SW480 (cell line): ENCODE results near the gene DOK5.

Experiments used
- DNase-seq: peaks from one replicate; pipeline ENCODE4 v3.0.0-alpha.2; 2016; ENCODE audit warnings: low spot score

DOK5 gene

GRCh38 chr20:54514028-54514607 is 38.7 kb downstream of the DOK5 start:
- DNase-seq, result no peak

GRCh38 chr20:54515793-54516628 is 40.6 kb downstream of the DOK5 start:
- DNase-seq, result no peak

- DNase-seq, result no peak
Measured at GRCh38 chr20:54517241-54517975, 42.0 kb downstream of the DOK5 start.

GRCh38 chr20:54524849-54525248 is 49.5 kb downstream of the DOK5 start:
- DNase-seq, result no peak

- DNase-seq, result no peak
Measured at GRCh38 chr20:54525916-54526590, 50.7 kb downstream of the DOK5 start.

GRCh38 chr20:54526801-54527200 is 51.4 kb downstream of the DOK5 start:
- DNase-seq, result no peak

- DNase-seq, result no peak
Measured at GRCh38 chr20:54532573-54532972, 57.2 kb downstream of the DOK5 start.

- no peak for DNase-seq
Measured at GRCh38 chr20:54534101-54534500, 58.7 kb downstream of the DOK5 start.

- DNase-seq, result no peak
Measured at GRCh38 chr20:54535033-54535432, 59.6 kb downstream of the DOK5 start.

GRCh38 chr20:54535746-54536145 is 60.4 kb downstream of the DOK5 start:
- no peak for DNase-seq

GRCh38 chr20:54539521-54540046 is 64.2 kb downstream of the DOK5 start:
- no peak for DNase-seq

- DNase-seq, result no peak
Measured at GRCh38 chr20:54543369-54543768, 68.0 kb downstream of the DOK5 start.

GRCh38 chr20:54545676-54546358 is 70.4 kb downstream of the DOK5 start:
- no peak for DNase-seq

- no peak for DNase-seq
Measured at GRCh38 chr20:54548849-54549248, 73.5 kb downstream of the DOK5 start.

GRCh38 chr20:54549658-54550326 is 74.4 kb downstream of the DOK5 start:
- no peak for DNase-seq

- DNase-seq, result no peak
Measured at GRCh38 chr20:54550776-54551396, 75.5 kb downstream of the DOK5 start.

- DNase-seq, result no peak
Measured at GRCh38 chr20:54554006-54554405, 78.6 kb downstream of the DOK5 start.

GRCh38 chr20:54555150-54555549 is 79.8 kb downstream of the DOK5 start:
- DNase-seq, result no peak

- DNase-seq, result no peak
Measured at GRCh38 chr20:54556406-54556805, 81.0 kb downstream of the DOK5 start.

- peak; percentile 16 for DNase-seq
Measured at GRCh38 chr20:54557806-54558590, 82.6 kb downstream of the DOK5 start.
